Neural progenitor cell (in vitro differentiated cells): ENCODE data around the gene NR4A2.
"Not testable (repeated sequence)": the region's sequence is repeated elsewhere in the genome, so short reads cannot be mapped to it uniquely, and the experiment has no call there.

Source experiments
- EZH2 ChIP-seq: fragments of 200-600 bp; sonication (generic); IDR thresholded peaks from 2 replicates; pipeline ENCODE4 v1.6.1; 2017; ENCODE audit warnings: antibody characterized with exemption, mild to moderate bottlenecking, moderate library complexity
- TF ChIP-seq, protein P1 (sequence below): fragments of 200-600 bp; sonication (generic); IDR thresholded peaks from 2 replicates; pipeline ENCODE4 v1.5.1; 2017; ENCODE audit warnings: antibody characterized with exemption, mild to moderate bottlenecking

DNA sequence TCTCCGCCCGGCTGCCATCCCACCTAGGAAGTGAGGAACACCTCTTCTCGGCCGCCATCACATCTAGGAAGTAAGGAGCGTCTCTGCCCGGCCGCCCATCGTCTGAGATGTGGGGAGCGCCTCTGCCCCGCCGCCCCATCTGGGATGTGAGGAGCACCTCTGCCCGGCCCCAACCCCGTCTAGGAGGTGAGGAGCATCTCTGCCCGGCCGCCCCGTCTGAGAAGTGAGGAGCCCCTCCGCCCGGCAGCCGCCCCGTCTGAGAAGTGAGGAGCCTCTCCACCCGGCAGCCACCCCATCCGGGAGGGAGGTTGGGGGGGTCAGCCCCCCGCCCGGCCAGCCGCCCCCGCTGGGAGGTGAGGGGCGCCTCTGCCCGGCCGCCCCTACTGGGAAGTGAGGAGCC, 39.1 kb downstream of the NR4A2 start:
- TF ChIP-seq, protein P1, sequence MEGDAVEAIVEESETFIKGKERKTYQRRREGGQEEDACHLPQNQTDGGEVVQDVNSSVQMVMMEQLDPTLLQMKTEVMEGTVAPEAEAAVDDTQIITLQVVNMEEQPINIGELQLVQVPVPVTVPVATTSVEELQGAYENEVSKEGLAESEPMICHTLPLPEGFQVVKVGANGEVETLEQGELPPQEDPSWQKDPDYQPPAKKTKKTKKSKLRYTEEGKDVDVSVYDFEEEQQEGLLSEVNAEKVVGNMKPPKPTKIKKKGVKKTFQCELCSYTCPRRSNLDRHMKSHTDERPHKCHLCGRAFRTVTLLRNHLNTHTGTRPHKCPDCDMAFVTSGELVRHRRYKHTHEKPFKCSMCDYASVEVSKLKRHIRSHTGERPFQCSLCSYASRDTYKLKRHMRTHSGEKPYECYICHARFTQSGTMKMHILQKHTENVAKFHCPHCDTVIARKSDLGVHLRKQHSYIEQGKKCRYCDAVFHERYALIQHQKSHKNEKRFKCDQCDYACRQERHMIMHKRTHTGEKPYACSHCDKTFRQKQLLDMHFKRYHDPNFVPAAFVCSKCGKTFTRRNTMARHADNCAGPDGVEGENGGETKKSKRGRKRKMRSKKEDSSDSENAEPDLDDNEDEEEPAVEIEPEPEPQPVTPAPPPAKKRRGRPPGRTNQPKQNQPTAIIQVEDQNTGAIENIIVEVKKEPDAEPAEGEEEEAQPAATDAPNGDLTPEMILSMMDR, result not testable (repeated sequence)
- not testable (repeated sequence) for TF ChIP-seq EZH2
